ENCODE measurements around the gene SRSF9.

Gene SRSF9

DNA sequence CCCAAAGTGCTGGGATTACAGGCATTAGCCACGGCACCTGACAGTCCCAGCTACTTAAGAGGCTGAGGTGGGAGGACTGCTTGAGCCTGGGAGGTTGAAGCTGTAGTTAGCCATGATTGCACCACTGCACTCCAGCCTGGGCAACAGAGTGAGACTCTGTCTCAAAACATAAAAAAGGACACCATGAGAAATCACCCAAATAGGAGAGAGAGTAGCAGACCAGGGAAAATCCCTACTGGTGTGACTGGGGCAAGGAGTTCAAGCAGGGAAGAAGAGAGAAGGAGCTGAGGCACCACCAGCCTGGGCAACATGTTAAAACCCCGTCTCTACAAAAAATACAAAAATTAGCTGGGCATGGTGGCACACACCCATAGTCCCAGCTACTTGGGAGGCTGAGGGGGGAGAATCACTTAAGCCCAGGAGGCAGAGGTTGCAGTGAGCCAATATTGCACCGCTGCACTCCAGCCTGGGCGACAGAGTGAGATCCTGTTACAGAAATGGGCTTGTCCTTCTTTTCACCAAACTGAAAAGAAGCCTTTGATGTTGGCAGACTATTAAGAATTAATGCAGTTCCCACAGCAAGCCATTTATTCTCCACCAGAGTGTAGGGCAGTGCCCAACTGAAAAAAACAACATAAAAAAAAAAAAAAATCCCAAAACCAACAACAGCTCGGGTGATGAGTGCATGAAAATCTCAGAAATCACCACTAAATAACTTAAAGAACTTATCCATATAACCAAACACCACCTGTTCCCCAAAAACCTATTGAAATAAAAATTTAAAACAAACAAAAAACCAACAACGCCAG is 4.5 kb upstream of the SRSF9 start (continued):
- TF ChIP-seq PATZ1 (CRISPR knock-in tag; IDR thresholded peaks at IDR 0.05; ENCODE audit: borderline replicate concordance) = no peak
- no peak for TF ChIP-seq OSR1 (CRISPR knock-in tag; IDR thresholded peaks at IDR 0.05)
- no peak for TF ChIP-seq RARB (CRISPR knock-in tag; IDR thresholded peaks at IDR 0.05)
- TF ChIP-seq ZFP3 (CRISPR knock-in tag; IDR thresholded peaks at IDR 0.05) = no peak
- TF ChIP-seq, protein P1, sequence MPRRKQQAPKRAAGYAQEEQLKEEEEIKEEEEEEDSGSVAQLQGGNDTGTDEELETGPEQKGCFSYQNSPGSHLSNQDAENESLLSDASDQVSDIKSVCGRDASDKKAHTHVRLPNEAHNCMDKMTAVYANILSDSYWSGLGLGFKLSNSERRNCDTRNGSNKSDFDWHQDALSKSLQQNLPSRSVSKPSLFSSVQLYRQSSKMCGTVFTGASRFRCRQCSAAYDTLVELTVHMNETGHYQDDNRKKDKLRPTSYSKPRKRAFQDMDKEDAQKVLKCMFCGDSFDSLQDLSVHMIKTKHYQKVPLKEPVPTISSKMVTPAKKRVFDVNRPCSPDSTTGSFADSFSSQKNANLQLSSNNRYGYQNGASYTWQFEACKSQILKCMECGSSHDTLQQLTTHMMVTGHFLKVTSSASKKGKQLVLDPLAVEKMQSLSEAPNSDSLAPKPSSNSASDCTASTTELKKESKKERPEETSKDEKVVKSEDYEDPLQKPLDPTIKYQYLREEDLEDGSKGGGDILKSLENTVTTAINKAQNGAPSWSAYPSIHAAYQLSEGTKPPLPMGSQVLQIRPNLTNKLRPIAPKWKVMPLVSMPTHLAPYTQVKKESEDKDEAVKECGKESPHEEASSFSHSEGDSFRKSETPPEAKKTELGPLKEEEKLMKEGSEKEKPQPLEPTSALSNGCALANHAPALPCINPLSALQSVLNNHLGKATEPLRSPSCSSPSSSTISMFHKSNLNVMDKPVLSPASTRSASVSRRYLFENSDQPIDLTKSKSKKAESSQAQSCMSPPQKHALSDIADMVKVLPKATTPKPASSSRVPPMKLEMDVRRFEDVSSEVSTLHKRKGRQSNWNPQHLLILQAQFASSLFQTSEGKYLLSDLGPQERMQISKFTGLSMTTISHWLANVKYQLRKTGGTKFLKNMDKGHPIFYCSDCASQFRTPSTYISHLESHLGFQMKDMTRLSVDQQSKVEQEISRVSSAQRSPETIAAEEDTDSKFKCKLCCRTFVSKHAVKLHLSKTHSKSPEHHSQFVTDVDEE (CRISPR knock-in tag; IDR thresholded peaks at IDR 0.05) = no peak
- TF ChIP-seq SNAI2 (CRISPR knock-in tag; IDR thresholded peaks at IDR 0.05) = no peak
- no peak for TF ChIP-seq ARNTL (CRISPR knock-in tag; IDR thresholded peaks at IDR 0.05; ENCODE audit: borderline replicate concordance, low read depth)
- TF ChIP-seq ESRRG (CRISPR knock-in tag; IDR thresholded peaks at IDR 0.05) = no peak
- TF ChIP-seq CSDC2 (CRISPR knock-in tag; IDR thresholded peaks at IDR 0.05) = no peak
- no peak for TF ChIP-seq ZNF70 (CRISPR knock-in tag; IDR thresholded peaks at IDR 0.05)
- TF ChIP-seq GLIS3 (CRISPR knock-in tag; IDR thresholded peaks at IDR 0.05) = no peak

DNA sequence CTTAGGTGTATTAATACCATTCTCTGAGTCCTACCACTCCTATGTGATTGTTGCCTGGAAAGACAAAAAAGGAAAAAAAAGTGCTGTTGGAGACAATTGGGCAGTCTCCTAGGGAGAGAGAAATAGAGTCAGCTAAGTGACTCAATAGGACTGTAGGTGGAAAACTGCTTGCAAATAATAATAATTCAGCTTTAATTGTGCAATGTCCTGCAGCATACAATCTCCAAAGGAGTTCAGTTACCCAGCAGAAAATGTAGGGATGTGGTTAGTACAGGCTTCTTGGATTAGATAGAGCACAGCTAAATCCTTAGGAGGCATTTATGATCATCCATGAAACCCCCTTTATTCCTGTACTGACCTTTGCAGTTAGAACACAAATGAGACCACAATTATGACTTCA is 3.0 kb upstream of the SRSF9 start:
- ATAC-seq = no peak
- TF ChIP-seq OSR1 (CRISPR knock-in tag; IDR thresholded peaks at IDR 0.05) (no peak), TCF4 (CRISPR knock-in tag; IDR thresholded peaks at IDR 0.05; ENCODE audit: borderline replicate concordance) (no peak), ZNF70 (CRISPR knock-in tag; IDR thresholded peaks at IDR 0.05) (no peak), ZNF565 (CRISPR knock-in tag; conservative IDR thresholded peaks at IDR 0.05; ENCODE audit: low read depth) (no peak), GLIS3 (CRISPR knock-in tag; IDR thresholded peaks at IDR 0.05) (no peak), ZNF8 (CRISPR knock-in tag; IDR thresholded peaks at IDR 0.05) (no peak)
- TF ChIP-seq, protein P2, sequence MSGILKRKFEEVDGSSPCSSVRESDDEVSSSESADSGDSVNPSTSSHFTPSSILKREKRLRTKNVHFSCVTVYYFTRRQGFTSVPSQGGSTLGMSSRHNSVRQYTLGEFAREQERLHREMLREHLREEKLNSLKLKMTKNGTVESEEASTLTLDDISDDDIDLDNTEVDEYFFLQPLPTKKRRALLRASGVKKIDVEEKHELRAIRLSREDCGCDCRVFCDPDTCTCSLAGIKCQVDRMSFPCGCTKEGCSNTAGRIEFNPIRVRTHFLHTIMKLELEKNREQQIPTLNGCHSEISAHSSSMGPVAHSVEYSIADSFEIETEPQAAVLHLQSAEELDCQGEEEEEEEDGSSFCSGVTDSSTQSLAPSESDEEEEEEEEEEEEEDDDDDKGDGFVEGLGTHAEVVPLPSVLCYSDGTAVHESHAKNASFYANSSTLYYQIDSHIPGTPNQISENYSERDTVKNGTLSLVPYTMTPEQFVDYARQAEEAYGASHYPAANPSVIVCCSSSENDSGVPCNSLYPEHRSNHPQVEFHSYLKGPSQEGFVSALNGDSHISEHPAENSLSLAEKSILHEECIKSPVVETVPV (CRISPR knock-in tag; IDR thresholded peaks at IDR 0.05) = no peak

GRCh38 chr12:120470150-120470784 is 719 bp upstream of the SRSF9 start:
- TF ChIP-seq BACH2 (CRISPR knock-in tag; IDR thresholded peaks at IDR 0.05; ENCODE audit: borderline replicate concordance) (no peak), ZNF70 (CRISPR knock-in tag; IDR thresholded peaks at IDR 0.05) (no peak), ZFP30 (CRISPR knock-in tag; IDR thresholded peaks at IDR 0.05) (no peak), ZC3H10 (CRISPR knock-in tag; IDR thresholded peaks at IDR 0.05) (no peak), ISL1 (CRISPR knock-in tag; IDR thresholded peaks at IDR 0.05) (no peak), ZNF565 (CRISPR knock-in tag; conservative IDR thresholded peaks at IDR 0.05; ENCODE audit: low read depth) (no peak), CSDC2 (CRISPR knock-in tag; IDR thresholded peaks at IDR 0.05) (no peak), OSR1 (CRISPR knock-in tag; IDR thresholded peaks at IDR 0.05) (no peak), ZFP3 (CRISPR knock-in tag; IDR thresholded peaks at IDR 0.05) (no peak)
- TF ChIP-seq, protein P3, sequence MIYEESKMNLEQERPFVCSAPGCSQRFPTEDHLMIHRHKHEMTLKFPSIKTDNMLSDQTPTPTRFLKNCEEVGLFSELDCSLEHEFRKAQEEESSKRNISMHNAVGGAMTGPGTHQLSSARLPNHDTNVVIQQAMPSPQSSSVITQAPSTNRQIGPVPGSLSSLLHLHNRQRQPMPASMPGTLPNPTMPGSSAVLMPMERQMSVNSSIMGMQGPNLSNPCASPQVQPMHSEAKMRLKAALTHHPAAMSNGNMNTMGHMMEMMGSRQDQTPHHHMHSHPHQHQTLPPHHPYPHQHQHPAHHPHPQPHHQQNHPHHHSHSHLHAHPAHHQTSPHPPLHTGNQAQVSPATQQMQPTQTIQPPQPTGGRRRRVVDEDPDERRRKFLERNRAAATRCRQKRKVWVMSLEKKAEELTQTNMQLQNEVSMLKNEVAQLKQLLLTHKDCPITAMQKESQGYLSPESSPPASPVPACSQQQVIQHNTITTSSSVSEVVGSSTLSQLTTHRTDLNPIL (CRISPR knock-in tag; IDR thresholded peaks at IDR 0.05; ENCODE audit: low read depth) = no peak
- peak; percentile 52 for ATAC-seq

Measured in SK-N-SH treated with all-trans-retinoic acid at 6 μM for 48 hours (cell line).